Neural progenitor cell (in vitro differentiated cells): Measurements from ENCODE around the gene AGAP5. TPM values are rescaled to one million over a fixed set of nuclear protein-coding genes. Genes with fewer than 3 reads are reported as not detected.

Experiments
- DNase-seq: peaks from one replicate; pipeline ENCODE4 v3.0.0-alpha.2; 2016; ENCODE audit warnings: low spot score
- H2AFZ ChIP-seq: fragments of 200-600 bp; sonication (generic); replicated peaks from 2 replicates; pipeline ENCODE4 v1.6.1; 2016; ENCODE audit warnings: antibody characterized with exemption
- H3F3A ChIP-seq: fragments of 200-600 bp; sonication (generic); 2 replicates; pipeline ENCODE4 v1.6.1; 2016; ENCODE audit warnings: antibody characterized with exemption, low read depth
- H3K27ac ChIP-seq: fragments of 200-600 bp; sonication (generic); 2 replicates; pipeline ENCODE4 v1.5.1; 2016; ENCODE audit warnings: mild to moderate bottlenecking
- H3K27me3 ChIP-seq: fragments of 200-600 bp; sonication (generic); 2 replicates; pipeline ENCODE4 v1.6.1; 2016; ENCODE audit warnings: mild to moderate bottlenecking, moderate library complexity
- H3K36me3 ChIP-seq: fragments of 200-600 bp; sonication (generic); 2 replicates; pipeline ENCODE4 v1.5.1; 2016
- H3K4me1 ChIP-seq: fragments of 200-600 bp; sonication (generic); 2 replicates; pipeline ENCODE4 v1.6.1; 2016; ENCODE audit warnings: mixed run types
- H3K4me2 ChIP-seq: fragments of 200-600 bp; sonication (generic); 2 replicates; pipeline ENCODE4 v1.6.1; 2016
- H3K4me3 ChIP-seq: fragments of 200-600 bp; sonication (generic); 2 replicates; pipeline ENCODE4 v1.5.1; 2016
- H3K79me2 ChIP-seq: fragments of 200-600 bp; sonication (generic); 2 replicates; pipeline ENCODE4 v1.6.1; 2016; ENCODE audit warnings: low read depth
- H3K9ac ChIP-seq: fragments of 200-600 bp; sonication (generic); 2 replicates; pipeline ENCODE4 v1.6.1; 2016
- H3K9me3 ChIP-seq: fragments of 200-600 bp; sonication (generic); 2 replicates; pipeline ENCODE4 v1.5.1; 2016; ENCODE audit warnings: low read depth
- H4K20me1 ChIP-seq: fragments of 200-600 bp; sonication (generic); 2 replicates; pipeline ENCODE4 v1.6.1; 2016; ENCODE audit warnings: low read depth
- H3K27ac Mint-ChIP-seq: 3 replicates; pipeline ENCODE4 v1.8.0; 2021; ENCODE audit warnings: mixed read lengths
- H3K27me3 Mint-ChIP-seq: 2 replicates; pipeline ENCODE4 v1.8.0; 2022; ENCODE audit warnings: low read depth, mild to moderate bottlenecking, inconsistent platforms, moderate library complexity, mixed read lengths; ENCODE audit not compliant: insufficient read depth
- H3K36me3 Mint-ChIP-seq: 3 replicates; pipeline ENCODE4 v1.8.0; 2021; ENCODE audit warnings: mixed read lengths
- H3K4me1 Mint-ChIP-seq: 3 replicates; pipeline ENCODE4 v1.8.0; 2021; ENCODE audit warnings: mixed read lengths
- H3K4me3 Mint-ChIP-seq: 3 replicates; pipeline ENCODE4 v1.8.0; 2021; ENCODE audit warnings: mild to moderate bottlenecking, moderate library complexity, mixed read lengths
- H3K9me3 Mint-ChIP-seq: 3 replicates; pipeline ENCODE4 v1.8.0; 2020; ENCODE audit warnings: mixed read lengths
- CTCF ChIP-seq: fragments of 200-600 bp; sonication (generic); IDR thresholded peaks from 2 replicates; pipeline ENCODE4 v1.5.1; 2017; ENCODE audit warnings: antibody characterized with exemption, mild to moderate bottlenecking
- EZH2 ChIP-seq: fragments of 200-600 bp; sonication (generic); IDR thresholded peaks from 2 replicates; pipeline ENCODE4 v1.6.1; 2017; ENCODE audit warnings: antibody characterized with exemption, mild to moderate bottlenecking, moderate library complexity
- EZH2phosphoT487 ChIP-seq: fragments of 200-600 bp; sonication (generic); IDR thresholded peaks from 2 replicates; pipeline ENCODE4 v1.6.1; 2017; ENCODE audit warnings: antibody characterized with exemption
- total RNA-seq: library from RNA; depleted of rRNA; stranded (reverse); fragments of >200 nt; gene quantifications from 2 replicates; pipeline ENCODE4 v1.2.3, GENCODE V29; 2015; ENCODE audit warnings: low replicate concordance

Gene AGAP5
- total RNA-seq, 1 donor from 2014 or later, result 9.4 TPM

- TF ChIP-seq EZH2phosphoT487 (no peak), CTCF (no peak), EZH2 (no peak)
- Histone ChIP-seq H2AFZ (peak overlapping the region; percentile 89), H3K4me3 (peak overlapping the region; percentile 68), H3K9me3 (no peaks in the 10 kb centered on the region), H3K79me2 (no peaks in the 10 kb centered on the region), H3K4me1 (peaks cover 5% of the 10 kb centered on the region), H3K27ac (no peak overlapping the region), H3K36me3 (no peaks in the 10 kb centered on the region), H3K27me3 (no peaks in the 10 kb centered on the region), H3K9ac (no peak overlapping the region), H4K20me1 (no peaks in the 10 kb centered on the region), H3F3A (no peaks in the 10 kb centered on the region), H3K4me2 (peak overlapping the region; percentile 83)
- no peak for DNase-seq
- H3K4me3 Mint-ChIP-seq, result peak overlapping the region; percentile 89
- H3K36me3 Mint-ChIP-seq, result peaks cover 2% of the 10 kb centered on the region
- peak overlapping the region; percentile 10 for H3K27ac Mint-ChIP-seq
- H3K9me3 Mint-ChIP-seq, result no peaks in the 10 kb centered on the region
- H3K4me1 Mint-ChIP-seq, result peaks cover 21% of the 10 kb centered on the region
- H3K27me3 Mint-ChIP-seq, result peaks cover 2% of the 10 kb centered on the region
Observed at GRCh38 chr10:73646598-73647041, 51.3 kb downstream of the AGAP5 start.

GRCh38 chr10:73645251-73645650, 52.7 kb downstream of the AGAP5 start:
- Mint-ChIP-seq H3K36me3 (no peaks in the 10 kb centered on the region), H3K4me1 (peaks cover 18% of the 10 kb centered on the region), H3K9me3 (no peaks in the 10 kb centered on the region), H3K4me3 (peak overlapping the region; percentile 0), H3K27ac (no peak overlapping the region), H3K27me3 (peaks cover 2% of the 10 kb centered on the region)
- TF ChIP-seq EZH2phosphoT487, result no peak
- Histone ChIP-seq H3K4me2 (no peak overlapping the region), H3K9me3 (no peaks in the 10 kb centered on the region), H3K9ac (no peak overlapping the region), H3K79me2 (no peaks in the 10 kb centered on the region), H4K20me1 (no peaks in the 10 kb centered on the region), H3K36me3 (no peaks in the 10 kb centered on the region), H3F3A (no peaks in the 10 kb centered on the region), H3K4me3 (no peak overlapping the region), H3K4me1 (no peaks in the 10 kb centered on the region), H3K27ac (no peak overlapping the region), H3K27me3 (no peaks in the 10 kb centered on the region), H2AFZ (no peak overlapping the region)
- DNase-seq, result no peak

GRCh38 chr10:73644767-73645166, 53.1 kb downstream of the AGAP5 start:
- no peaks in the 10 kb centered on the region for H3K9me3 Mint-ChIP-seq
- Histone ChIP-seq H3K27ac (no peak overlapping the region), H3F3A (no peaks in the 10 kb centered on the region), H3K9me3 (no peaks in the 10 kb centered on the region), H3K9ac (no peak overlapping the region), H3K4me3 (no peak overlapping the region), H3K36me3 (no peaks in the 10 kb centered on the region), H4K20me1 (no peaks in the 10 kb centered on the region), H3K79me2 (no peaks in the 10 kb centered on the region), H3K4me1 (no peaks in the 10 kb centered on the region), H3K27me3 (no peaks in the 10 kb centered on the region), H3K4me2 (no peak overlapping the region), H2AFZ (no peak overlapping the region)
- no peak for DNase-seq
- no peaks in the 10 kb centered on the region for H3K36me3 Mint-ChIP-seq
- peaks cover 2% of the 10 kb centered on the region for H3K27me3 Mint-ChIP-seq
- H3K27ac Mint-ChIP-seq, result no peak overlapping the region
- no peak for TF ChIP-seq CTCF
- no peak for TF ChIP-seq EZH2
- TF ChIP-seq EZH2phosphoT487, result no peak
- no peak overlapping the region for H3K4me3 Mint-ChIP-seq
- peaks cover 18% of the 10 kb centered on the region for H3K4me1 Mint-ChIP-seq

GRCh38 chr10:73644015-73644743, 53.7 kb downstream of the AGAP5 start:
- H3K4me1 ChIP-seq, result no peaks in the 10 kb centered on the region
- no peak overlapping the region for H3K9ac ChIP-seq
- H3K36me3 Mint-ChIP-seq, result no peaks in the 10 kb centered on the region
- no peak overlapping the region for H3K27ac ChIP-seq
- DNase-seq, result peak; percentile 83
- no peaks in the 10 kb centered on the region for H3K9me3 ChIP-seq
- H3K4me1 Mint-ChIP-seq, result peaks cover 18% of the 10 kb centered on the region
- no peak overlapping the region for H3K27ac Mint-ChIP-seq
- H2AFZ ChIP-seq, result peak overlapping the region; percentile 71
- no peak for TF ChIP-seq EZH2
- TF ChIP-seq CTCF, result peak; percentile 88
- no peaks in the 10 kb centered on the region for H3K9me3 Mint-ChIP-seq
- peaks cover 2% of the 10 kb centered on the region for H3K27me3 Mint-ChIP-seq
- H3F3A ChIP-seq, result no peaks in the 10 kb centered on the region
- no peak overlapping the region for H3K4me3 Mint-ChIP-seq
- no peaks in the 10 kb centered on the region for H3K79me2 ChIP-seq
- no peak overlapping the region for H3K4me2 ChIP-seq
- no peaks in the 10 kb centered on the region for H3K36me3 ChIP-seq
- no peaks in the 10 kb centered on the region for H3K27me3 ChIP-seq
- no peaks in the 10 kb centered on the region for H4K20me1 ChIP-seq
- H3K4me3 ChIP-seq, result no peak overlapping the region
